ENCODE data around the gene CDH4.

DNA sequence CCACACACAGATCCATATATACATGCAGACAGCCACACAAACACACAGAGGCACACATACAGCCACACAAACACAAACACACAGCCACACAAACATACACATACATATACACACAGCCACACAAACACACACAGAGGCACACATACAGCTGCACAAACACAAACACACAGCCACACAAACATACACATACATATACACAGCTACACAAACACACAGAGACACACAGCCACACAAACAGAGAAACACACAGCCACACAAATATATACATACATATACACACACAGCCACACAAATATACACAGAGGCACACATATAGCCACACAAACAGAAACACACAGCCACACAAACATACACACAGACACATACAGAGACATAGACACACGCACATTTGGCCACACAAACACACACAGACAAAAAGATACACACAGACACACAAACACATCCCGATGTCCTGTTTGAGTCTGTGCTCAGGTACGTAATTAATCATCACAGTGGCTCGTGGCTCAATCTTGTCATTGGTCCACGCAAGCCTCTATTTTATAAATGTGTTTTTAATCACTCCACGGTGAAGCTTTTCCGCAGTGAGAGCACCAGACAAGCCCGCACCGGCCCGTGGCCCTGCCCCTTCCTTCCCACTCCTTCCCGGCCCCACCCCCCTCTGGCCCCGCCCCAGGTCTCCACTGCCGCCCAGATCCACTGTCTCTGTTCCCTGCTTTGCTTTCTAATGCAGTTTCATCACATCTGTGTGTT is 135.3 kb downstream of the CDH4 start:
- TF ChIP-seq, protein P1, sequence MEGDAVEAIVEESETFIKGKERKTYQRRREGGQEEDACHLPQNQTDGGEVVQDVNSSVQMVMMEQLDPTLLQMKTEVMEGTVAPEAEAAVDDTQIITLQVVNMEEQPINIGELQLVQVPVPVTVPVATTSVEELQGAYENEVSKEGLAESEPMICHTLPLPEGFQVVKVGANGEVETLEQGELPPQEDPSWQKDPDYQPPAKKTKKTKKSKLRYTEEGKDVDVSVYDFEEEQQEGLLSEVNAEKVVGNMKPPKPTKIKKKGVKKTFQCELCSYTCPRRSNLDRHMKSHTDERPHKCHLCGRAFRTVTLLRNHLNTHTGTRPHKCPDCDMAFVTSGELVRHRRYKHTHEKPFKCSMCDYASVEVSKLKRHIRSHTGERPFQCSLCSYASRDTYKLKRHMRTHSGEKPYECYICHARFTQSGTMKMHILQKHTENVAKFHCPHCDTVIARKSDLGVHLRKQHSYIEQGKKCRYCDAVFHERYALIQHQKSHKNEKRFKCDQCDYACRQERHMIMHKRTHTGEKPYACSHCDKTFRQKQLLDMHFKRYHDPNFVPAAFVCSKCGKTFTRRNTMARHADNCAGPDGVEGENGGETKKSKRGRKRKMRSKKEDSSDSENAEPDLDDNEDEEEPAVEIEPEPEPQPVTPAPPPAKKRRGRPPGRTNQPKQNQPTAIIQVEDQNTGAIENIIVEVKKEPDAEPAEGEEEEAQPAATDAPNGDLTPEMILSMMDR (IDR thresholded peaks at IDR 0.05) = no peak
- no peak for TF ChIP-seq POLR2A (IDR thresholded peaks at IDR 0.05)
